A673 (cell line): ENCODE measurements around the gene ZBTB44.

Source experiments
- CTCF ChIP-seq: fragments of 300-800, 200-600 bp; sonication (generic); conservative IDR thresholded peaks from 2 replicates; pipeline ENCODE4 v1.5.1; 2017; ENCODE audit warnings: low read depth, mild to moderate bottlenecking, antibody characterized with exemption, low read length, moderate library complexity, mixed read lengths
- EZH2 ChIP-seq: fragments of 200-600 bp; sonication (generic); IDR thresholded peaks from 2 replicates; pipeline ENCODE4 v1.6.1; 2017; ENCODE audit warnings: borderline replicate concordance, low read depth, mild to moderate bottlenecking, mixed read lengths, antibody characterized with exemption, low read length; ENCODE audit not compliant: poor library complexity, severe bottlenecking

- TF ChIP-seq CTCF: no peak
- TF ChIP-seq EZH2: no peak
Observed at GRCh38 chr11:130234315-130234714, 80.4 kb downstream of the ZBTB44 start.
